ENCODE measurements around the gene APC. TPM values are rescaled to one million over a fixed set of nuclear protein-coding genes. Genes with fewer than 3 reads are reported as not detected.

APC gene
- total and polyA plus RNA-seq, 12 donors: 3.1 to 47.6 (median 36.6) TPM

GRCh38 chr5:112787261-112787660 lies 49.6 kb downstream of the APC start:
- DNase-seq (no peak), ATAC-seq (no peak)
- H3K27ac ChIP-seq: no peak overlapping the region
- H3K4me3 ChIP-seq: no peak overlapping the region
- H3K36me3 ChIP-seq: peaks cover 0 to 96% (median 9%) of the 10 kb centered on the region in 9 donors
- H3K9me3 ChIP-seq: no peaks in the 10 kb centered on the region
- WGBS, 2 donors: 92 to 97% methylated on average over 1 of the region's 1 CpG
- H3K4me1 ChIP-seq: no peaks in the 10 kb centered on the region
- no peak for TF ChIP-seq CTCF (IDR thresholded peaks at IDR 0.05)
- no peaks in the 10 kb centered on the region for H3K27me3 ChIP-seq
- intact Hi-C loops (cut with DNase I): no loop called here

- Histone ChIP-seq H3K4me3 (no peak overlapping the region), H3K9me3 (no peaks in the 10 kb centered on the region), H3K27me3 (no peaks in the 10 kb centered on the region), H3K27ac (no peak overlapping the region), H3K36me3 (peaks cover 0 to 96% (median 7%) of the 10 kb centered on the region in 9 donors), H3K4me1 (no peaks in the 10 kb centered on the region)
- TF ChIP-seq CTCF (IDR thresholded peaks at IDR 0.05): no peak
- ATAC-seq (no peak), DNase-seq (no peak)
- 90 to 92% methylated on average over 3 of the region's 3 CpGs for WGBS, 2 donors
- intact Hi-C loops (cut with DNase I): no loop called here
These were observed 50.2 kb downstream of the APC start for GRCh38 chr5:112787896-112788295.

- Histone ChIP-seq H3K9me3 (no peaks in the 10 kb centered on the region), H3K27ac (peak overlapping the region in 1 of 10 donors; percentile 69), H3K4me3 (no peak overlapping the region), H3K27me3 (no peaks in the 10 kb centered on the region), H3K36me3 (peaks cover 0 to 100% (median 17%) of the 10 kb centered on the region in 9 donors), H3K4me1 (peaks cover 0 to 7% (median 0%) of the 10 kb centered on the region in 9 donors)
- intact Hi-C loops (cut with DNase I): no loop called here
- 91 to 93% methylated on average over 2 of the region's 2 CpGs for WGBS, 2 donors
- TF ChIP-seq CTCF (IDR thresholded peaks at IDR 0.05): no peak
- DNase-seq: no peak
- ATAC-seq: no peak
These were observed 55.5 kb downstream of the APC start for GRCh38 chr5:112793201-112793600.

- no peak overlapping the region for H3K4me3 ChIP-seq
- intact Hi-C loops (cut with DNase I): no loop called here
- peak overlapping the region in 7 of 10 donors; percentile 3 to 69 (median 23) for H3K27ac ChIP-seq
- no peak for TF ChIP-seq CTCF (IDR thresholded peaks at IDR 0.05)
- H3K27me3 ChIP-seq: no peaks in the 10 kb centered on the region
- peaks cover 0 to 7% (median 0%) of the 10 kb centered on the region in 9 donors for H3K4me1 ChIP-seq
- 52 to 69% methylated on average over 4 of the region's 4 CpGs for WGBS, 2 donors
- H3K9me3 ChIP-seq: no peaks in the 10 kb centered on the region
- DNase-seq (peak in 1 of 2 donors; percentile 41), ATAC-seq (peak; percentile 69 to 98 (median 91))
- H3K36me3 ChIP-seq: peaks cover 0 to 99% (median 17%) of the 10 kb centered on the region in 9 donors
These were observed 56.7 kb downstream of the APC start for GRCh38 chr5:112794410-112794809.

Measured in heart right ventricle (tissue), 16 donors.